HG02759 (cell line): ENCODE data around the gene HECTD4.

Source experiments
- ATAC-seq: cut with Tn5 transposase; IDR thresholded peaks from one replicate; pipeline ENCODE4 v1.9.1; 2021; ENCODE audit warnings: mild to moderate bottlenecking, moderate library complexity; ENCODE audit not compliant: unreplicated experiment

HECTD4 gene

DNA sequence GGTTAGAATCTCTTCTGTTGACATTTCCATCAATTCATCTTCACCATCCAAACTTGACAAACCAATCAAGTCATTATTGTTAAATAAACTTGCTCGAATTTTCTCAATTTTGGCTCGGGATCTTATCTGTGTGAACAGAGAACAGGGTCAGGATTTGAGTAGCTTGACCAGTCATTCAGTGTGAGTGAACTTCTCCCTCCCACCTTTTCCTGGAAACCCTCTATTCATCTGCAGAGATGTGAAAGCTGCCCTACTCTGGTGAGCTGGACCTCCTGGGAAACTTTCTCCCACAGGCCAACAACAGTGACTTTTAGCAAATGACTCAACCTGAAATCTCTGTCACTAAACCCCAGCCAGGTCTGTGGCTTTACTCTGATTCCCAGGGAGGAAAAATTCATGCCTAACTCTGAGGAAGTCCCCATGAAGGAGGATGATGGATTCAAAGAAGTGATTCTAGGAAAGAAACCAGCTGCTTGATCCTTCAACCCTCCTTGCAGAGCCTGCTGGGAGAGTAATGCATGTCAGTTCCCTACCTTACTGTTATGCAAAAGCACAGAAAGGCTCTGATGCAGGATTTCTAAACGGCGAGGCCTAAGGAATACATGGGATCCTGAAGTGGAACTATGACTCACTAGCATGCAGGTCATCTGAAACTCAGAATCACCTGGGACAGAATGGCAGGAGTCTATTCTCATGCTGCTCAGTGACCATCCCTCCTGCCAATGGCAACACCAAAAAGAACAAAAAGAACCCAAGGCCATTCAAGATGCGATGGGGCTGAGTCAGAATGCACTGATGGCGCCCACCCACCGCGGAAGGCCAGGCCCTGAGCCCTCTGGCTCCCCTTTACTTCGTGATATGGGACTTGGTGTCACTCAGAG is 198.8 kb downstream of the HECTD4 start:
- no peak for ATAC-seq

DNA sequence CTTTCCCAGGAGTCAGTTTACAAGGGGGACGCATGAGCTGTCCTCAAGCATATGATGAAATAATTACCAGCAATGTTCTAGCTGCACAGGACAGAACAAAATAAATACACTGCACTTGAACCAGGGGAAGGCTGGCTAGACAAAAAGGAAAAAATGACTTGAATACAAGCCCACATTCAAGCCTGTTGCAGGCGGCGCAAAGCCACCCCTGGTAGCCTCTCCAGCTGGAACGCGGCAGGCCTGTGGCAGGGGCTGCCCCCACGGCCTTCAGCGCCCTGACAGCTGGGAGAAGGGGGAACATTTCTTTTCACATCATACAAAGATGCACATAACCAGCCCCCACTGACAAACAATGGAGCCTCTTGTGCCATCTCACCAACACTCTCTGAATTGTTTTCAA is 199.7 kb downstream of the HECTD4 start:
- no peak for ATAC-seq

DNA sequence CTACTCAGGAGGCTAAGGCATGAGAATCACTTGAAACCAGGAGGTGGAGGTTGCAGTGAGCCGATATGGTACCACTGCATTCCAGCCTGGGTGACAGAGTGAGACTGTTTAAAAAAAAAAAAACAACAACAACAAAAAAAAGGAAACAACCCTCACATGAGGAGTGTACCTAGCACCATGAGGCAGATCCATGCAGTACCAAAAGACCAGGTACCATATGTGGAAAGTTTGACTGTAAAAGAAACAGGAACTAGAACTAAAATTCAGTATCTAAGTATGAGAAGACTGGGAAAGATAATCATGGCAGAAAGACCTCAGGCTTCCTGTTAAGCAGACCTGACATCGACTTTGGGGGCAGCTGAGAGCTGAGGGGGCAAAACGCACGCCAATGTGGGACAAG is 201.8 kb downstream of the HECTD4 start:
- no peak for ATAC-seq

DNA sequence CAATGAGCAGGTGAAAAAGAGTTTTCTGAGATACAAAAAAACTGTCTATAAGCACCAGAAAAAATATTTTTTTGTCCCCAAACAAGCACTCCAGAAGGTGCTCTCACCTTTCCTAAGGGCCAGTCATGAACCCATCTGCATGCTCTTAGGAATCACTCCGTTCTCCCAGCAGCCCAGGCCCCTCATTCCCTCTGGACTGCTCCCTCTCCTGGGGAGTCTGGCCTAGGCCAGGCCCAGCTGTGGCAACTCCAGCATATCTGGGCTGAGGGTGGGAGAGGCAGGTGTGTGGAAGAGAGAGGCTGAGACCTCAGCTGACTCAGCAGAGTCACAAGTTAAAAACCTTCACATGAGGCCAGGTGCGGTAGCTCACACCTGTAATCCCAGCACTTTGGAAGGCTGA is 202.3 kb downstream of the HECTD4 start:
- no peak for ATAC-seq

DNA sequence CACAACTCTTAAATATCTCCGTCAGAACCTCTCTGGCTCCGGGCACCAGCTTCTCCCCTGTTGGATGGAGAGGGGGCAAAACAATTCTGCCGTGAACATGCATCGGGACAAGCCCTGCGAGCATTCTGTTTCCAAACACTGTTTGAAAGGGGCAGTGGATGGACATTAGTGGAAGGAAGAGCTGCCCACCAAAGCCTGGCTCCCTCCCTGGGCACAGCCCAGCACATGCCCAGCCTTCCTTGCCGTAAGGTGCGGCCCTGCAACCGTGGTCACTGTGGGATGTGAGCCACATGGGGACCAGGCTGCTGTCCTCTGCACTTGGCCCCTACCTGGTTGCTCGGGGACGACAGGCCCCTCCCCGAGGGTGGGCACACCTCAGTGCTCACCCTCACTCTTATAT is 202.9 kb downstream of the HECTD4 start:
- no peak for ATAC-seq

DNA sequence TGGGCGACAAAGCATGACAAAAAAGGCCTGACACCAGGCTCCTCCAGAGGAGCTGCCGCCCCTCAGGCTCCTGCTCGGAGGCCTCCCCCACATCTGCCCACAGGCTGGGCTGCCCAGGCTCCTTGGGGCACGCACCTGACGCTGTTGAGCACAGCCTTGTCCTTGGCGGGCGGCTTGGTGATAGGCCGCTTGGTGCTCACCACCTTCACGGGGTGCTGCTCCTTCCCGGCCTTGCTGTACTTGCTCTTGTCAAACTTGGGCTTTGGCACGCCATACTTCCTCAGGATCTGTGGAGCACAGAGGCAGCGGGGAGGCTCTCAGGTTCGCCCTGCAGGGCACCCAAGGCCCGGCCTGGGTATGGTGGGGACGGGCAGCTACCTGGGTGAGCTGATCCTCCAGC is 203.4 kb downstream of the HECTD4 start:
- ATAC-seq = no peak

DNA sequence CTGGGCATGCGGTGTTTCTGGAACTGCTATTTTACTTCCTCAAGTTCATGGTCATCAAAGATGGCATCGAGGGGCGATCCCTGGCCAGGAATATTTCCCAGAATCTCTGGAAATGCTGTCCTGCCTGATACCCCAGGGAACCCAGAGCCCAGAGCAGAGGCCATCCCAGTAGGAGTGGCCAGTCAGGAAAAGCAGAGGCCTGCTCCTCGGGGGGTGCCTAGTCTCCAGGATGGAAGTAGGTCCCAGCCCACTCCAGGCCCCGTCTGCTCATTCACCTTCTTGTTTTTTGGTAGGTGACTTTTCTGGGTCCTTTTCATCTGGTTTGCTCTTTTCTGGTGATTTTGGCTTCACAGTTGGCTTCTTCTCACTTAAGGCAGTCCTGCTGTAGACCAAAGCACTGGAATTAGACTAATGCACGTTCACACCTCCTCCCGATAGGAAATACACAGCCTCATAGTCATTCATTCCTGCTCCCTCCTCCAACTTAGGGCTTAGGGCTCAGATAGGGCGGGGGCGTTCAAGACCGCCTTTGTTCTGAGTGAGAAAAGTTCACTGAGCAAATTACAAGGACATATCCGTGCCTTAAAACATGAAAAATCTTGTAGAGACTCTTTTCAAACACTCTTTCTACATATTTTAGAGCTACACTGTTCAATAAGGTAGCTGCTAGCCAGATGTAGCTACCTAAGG is 205.8 kb downstream of the HECTD4 start:
- no peak for ATAC-seq

DNA sequence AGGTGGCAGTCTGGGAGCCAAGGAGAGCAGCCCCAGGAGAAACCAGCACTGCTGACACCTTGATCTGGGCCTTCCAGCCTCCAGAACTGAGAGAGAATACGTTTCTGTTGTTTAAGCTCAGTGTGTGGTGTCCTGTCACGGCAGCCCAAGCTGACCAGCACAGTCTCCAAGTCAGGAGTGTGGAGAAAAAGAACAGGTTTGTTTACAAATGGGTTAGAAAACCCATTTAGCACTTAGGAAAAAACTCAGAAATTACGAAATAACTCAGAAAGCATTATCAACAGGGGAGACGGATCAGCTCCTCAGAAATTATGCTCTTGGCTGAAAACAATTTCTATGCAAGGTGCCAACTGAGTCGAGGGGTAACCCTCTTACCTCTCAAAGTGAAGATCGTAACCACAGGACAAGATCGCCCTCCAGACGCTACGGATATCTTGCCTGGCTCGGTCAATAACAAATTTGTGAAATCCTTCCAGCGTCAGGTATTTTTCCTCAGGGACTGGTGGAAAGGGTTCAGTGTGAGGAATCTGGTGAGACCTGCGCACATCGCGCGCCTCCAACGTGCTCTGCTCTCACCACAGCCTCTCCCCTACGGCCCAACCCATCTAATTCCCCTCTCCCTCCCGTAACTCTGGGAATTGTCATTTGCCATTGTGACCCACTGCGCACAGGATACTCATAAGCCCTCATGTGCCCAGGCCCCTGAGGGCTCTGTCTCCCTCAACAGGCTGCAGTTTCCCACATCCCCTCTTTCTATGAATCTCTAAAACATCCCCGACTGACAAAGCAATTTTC is 206.7 kb downstream of the HECTD4 start:
- ATAC-seq = no peak

DNA sequence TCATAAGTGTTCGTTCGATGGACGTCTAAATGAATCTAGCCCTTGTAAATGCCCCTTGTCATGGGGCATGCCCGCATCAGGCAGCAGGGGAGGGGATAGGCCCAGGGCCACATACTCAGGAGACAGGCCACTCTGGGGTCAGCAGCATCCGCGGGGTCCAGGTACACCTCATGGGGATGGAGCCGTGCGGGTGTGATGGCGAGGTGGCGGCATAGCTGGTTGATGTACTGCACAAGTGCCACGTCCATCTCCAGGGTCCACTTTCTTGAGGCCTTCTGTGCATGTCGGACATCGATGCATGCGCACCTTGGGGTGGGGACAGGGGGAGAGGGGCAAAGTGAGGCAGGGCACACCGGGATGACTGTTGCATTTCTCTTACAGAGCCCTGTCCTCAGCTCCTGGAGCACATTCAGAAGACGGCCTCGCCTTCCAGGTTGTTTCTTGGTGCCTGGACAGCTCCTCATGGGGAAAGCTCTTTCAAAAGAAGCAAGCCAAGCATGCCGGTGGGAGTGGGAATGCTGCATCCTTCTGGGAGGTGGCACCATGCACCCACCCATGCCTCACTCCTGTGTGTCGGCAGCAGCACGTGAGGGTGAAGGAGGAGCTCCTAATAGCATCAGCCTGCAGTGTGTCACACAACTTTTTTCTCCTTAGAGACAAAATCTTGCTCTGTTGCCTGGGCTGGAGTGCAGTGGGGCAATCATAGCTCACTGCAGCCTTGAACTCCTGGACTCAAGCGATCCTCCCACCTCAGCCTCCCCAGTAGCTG is 209.5 kb downstream of the HECTD4 start:
- no peak for ATAC-seq

DNA sequence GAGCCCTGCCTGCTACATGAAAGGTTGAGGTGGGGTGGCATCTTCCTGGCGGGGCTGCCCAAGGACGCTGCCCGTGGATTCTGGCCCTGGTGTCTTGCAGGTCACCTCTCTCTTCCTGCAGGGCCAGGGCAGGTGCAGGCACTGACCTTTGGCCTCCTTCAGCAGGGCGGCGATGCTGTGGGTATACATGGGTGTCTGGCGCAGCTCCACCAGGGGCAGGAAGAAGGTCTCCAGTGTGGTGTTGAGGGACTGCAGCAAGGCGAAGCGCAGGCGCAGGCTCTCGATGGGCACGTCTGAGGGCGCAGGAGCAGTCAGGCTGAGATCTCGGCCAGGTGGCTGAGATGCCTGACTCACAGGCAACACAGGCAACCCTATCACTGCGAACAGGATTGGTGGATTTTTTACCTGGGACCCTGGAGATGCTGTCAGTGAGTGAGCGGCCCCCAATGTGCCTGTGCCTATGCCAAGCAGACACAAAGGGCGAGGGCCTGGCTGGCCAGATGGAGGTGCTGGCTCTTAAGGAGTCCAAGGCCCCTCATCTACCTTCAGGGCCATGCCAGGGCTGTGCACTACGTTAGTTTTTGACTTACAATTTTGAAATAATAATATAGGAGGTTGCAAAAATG is 211.1 kb downstream of the HECTD4 start:
- no peak for ATAC-seq

DNA sequence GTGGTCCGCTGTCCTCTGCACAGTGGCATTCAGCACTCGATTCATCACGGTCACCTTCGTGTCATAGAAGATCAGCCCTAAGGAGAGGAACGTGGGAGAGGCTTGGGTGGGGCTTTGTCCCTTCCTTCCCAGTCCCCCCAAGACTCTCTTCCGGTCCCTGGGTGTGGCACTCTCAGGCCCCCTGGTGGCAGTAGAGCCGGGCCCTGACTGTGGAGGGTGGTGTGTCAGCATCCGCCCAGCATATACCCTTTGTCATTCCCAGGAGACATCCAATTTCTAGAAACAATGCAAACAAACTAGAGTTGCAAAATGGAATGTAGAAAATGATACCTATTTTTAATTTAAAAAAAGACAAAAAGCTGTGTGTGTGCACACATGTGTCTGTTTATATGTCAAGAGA is 211.9 kb downstream of the HECTD4 start:
- ATAC-seq = no peak

DNA sequence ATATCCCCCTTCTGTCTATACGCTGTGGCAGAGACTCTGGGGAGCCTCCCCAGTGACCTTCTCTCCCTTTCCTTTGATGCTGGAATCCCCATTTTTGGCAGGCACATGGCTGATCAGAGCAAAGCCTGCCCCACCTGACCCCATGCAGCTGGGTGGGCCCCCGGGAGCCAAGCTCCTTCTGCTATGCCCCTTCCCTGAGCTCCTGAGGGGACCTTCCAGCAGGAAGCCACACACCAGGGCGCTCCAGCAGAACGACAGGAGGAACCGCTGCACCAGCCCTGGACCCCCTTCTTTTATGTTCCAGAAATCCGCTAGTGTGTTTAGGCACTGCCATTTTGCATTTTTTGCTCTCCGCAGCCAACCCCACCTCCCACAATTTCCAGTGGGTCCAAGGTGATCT is 212.3 kb downstream of the HECTD4 start:
- ATAC-seq = no peak

DNA sequence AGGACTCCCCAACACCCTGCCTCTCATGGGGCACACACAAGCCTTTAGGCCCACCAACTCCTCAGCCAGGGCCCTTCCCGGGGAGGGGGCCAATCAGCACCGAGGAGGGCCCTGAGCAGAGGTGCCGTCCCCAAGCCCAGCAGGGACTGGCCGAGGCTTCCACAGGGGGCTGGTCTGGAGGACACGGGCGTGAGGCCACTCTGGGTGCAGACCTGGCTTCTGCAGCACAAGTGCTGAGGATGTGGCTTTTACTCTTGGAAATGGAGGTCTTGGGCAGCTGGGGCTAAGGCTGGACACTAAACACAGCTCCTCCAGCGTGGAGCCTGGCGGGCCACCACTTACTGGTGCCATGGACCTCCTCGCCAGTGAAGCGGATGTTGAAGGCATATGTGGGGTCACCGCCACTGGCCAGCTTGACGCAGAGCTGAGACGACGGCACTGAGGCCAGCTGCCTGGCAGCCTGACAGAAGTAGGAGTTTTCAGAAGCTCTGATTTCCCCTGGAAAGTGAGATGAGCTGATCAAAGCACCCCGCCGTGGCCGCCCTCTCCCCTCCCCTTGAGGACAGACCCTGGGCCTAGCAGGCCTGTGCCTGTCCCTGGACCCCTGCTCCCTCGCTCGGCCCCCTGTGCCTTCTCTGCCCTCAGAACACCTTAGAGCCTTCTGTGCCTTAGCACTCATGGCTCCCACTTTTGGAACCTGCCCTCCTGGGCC is 212.9 kb downstream of the HECTD4 start:
- ATAC-seq = no peak

DNA sequence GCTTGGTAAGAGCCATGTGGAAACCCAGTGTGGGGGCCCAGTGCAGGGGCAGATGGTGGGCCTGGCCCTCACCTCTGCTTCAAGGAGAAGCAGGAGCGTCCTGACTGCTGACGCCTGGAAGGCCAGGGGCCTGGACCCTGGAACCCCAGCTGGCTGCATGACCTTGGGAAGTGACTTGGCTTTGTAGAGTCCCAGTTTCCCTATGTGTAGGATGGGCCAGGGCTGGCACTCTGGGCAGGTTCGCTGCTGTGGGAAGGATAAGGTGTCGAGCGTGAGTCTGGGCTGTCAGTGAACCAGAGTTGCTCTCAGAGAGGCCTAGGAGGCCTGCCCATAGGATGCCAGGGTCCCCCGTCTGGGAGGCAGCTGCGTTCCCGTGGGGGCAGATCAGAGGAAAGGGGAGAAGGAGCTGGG is 213.7 kb downstream of the HECTD4 start:
- ATAC-seq = no peak

DNA sequence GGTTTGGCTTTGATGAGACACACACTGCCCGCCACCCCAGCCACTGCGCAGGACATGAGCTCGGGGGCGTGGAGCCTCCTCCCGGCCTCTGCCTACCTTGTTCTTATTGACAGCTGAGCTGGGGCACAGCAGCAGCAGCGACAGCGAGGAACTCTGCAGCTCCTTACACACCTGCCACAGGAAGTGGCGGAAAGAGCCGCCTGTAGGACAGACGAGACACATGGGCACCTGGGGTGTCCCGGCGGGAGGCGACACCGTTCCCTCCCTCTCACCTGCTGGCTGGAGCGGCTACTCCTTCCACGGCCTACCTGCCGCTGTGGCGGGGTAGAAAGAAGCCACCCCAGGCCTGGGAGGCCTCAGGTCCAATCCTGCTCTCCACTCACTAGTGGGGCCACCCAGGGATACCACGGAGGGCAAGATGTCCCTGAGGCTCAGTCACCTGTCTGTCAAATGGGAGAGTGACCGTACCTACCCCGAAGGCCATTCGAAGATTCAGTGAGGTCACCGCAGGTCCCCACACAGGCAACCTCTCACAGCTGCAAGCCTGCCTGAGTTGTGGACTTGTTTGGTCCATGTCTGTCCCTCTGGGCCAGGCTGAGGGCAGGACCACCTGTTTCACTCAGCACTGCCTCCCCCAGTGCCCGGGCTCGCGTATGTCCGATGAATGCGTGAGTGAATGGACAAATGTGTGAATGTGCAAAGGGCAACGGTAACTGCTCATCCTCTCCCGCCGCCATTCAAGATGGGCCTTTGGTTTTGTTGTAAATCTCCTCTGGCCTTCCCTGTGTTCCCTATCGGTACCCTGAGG is 214.3 kb downstream of the HECTD4 start:
- ATAC-seq = no peak

DNA sequence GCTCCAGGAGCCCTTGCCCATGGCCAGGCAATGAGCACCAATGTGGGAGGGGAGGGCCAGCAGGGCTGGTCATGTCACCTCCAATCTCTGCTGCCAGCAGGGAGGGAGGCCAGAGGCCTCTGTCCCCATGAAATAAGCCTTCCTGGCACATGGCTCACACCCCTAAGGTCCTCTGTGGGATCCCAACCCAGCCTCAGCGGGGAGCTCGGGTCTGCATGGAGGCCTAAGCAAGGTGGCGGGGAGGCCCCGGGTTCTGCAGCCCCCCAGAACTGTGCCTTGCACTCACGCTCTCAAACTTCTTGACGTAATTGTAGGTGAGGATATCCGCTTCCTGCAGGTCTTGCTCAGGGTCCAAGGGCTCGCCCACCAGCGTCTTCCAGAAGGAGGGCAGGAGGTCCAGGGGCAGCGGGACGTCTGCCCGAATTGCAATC is 215.2 kb downstream of the HECTD4 start:
- no peak for ATAC-seq

DNA sequence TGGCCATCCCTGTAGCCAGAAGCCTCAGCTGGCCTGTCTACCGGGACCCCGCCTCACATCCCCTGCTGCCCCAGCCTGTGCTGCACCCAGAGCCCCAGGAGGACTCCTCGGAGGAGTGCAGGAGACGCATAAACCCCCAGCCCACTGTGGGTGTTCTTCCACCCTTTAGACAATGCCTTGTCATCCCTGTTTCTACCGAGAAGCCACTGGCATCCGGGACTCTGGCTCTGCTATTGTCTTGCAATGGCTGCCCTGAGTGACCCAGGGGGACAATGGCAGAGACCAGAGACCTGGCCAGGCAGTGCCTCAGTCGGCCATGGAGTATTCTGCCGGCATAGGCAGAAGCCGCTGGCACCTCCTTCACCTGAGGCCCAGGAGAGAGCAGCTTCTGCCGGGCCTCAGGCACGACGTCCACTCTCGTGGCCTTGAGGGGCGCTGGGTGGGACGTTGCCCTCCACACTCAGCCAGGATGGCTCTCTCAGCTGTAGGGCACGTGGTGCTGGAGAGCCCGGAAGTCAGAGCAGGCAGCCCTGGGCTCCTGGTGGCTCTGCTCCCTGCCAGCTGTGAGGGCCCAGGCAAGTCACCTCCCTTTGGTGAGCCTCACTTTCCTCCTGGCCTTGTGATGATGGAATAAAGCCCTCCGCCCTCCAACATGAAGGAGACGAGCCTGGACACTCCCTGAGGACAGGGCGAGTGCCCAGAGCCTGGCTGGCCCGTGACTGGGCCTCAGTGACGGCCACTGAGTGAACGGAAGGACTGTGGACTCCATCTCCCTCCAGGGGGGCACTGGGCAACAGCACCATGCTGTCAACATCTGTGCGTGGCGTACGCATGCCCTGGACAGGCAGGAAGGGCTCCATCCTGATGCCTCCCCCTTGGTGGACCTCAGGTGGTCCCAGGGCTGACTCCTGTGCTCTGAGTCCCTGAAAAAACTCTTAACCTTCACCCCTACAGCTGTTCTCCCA is 215.9 kb downstream of the HECTD4 start:
- ATAC-seq = no peak

DNA sequence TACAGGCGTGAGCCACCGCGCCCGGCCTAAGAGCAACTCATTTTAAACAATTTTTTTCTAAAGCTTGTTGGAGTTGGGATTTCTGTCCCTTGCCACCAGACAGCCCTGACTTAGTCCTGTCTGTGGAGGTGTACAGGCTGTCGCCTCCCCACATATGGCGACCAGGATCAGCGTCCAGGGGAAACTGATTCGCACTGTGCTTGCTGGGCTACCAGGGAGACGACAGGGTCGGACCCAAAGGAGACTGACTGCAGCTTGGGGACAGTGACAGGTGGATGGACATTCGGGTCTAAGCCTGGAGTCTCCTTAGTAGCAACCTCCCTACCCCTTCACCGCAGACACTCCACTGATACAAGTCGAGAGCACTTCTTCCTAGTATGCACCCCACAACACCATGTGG is 216.6 kb downstream of the HECTD4 start:
- no peak for ATAC-seq
